Embryonic facial prominence (tissue), 1 donor: ENCODE measurements around the gene IL34.

ENCODE experiments used
- DNase-seq: peaks from one replicate; pipeline ENCODE4 v3.0.0-alpha.2; 2016; ENCODE audit errors: extremely low spot score

IL34 gene

GRCh38 chr16:70687671-70688245 lies 41.4 kb downstream of the IL34 start:
- DNase-seq: no peak

- no peak for DNase-seq
Measured at GRCh38 chr16:70688246-70688742, 41.9 kb downstream of the IL34 start.

GRCh38 chr16:70689035-70689969 lies 42.9 kb downstream of the IL34 start:
- no peak for DNase-seq

- no peak for DNase-seq
Measured at GRCh38 chr16:70689970-70690891, 43.9 kb downstream of the IL34 start.

GRCh38 chr16:70691223-70692129 lies 45.1 kb downstream of the IL34 start:
- peak; percentile 91 for DNase-seq

- no peak for DNase-seq
Measured at GRCh38 chr16:70692130-70692872, 45.9 kb downstream of the IL34 start.

- no peak for DNase-seq
Measured at GRCh38 chr16:70692873-70693671, 46.7 kb downstream of the IL34 start.

- no peak for DNase-seq
Measured at GRCh38 chr16:70694088-70694867, 47.9 kb downstream of the IL34 start.

GRCh38 chr16:70694868-70695218 lies 48.5 kb downstream of the IL34 start:
- no peak for DNase-seq

GRCh38 chr16:70695331-70696070 lies 49.1 kb downstream of the IL34 start:
- no peak for DNase-seq

GRCh38 chr16:70696355-70696754 lies 50.0 kb downstream of the IL34 start:
- no peak for DNase-seq

- DNase-seq: no peak
Measured at GRCh38 chr16:70696952-70697593, 50.7 kb downstream of the IL34 start.

GRCh38 chr16:70697594-70698170 lies 51.3 kb downstream of the IL34 start:
- DNase-seq: no peak

- no peak for DNase-seq
Measured at GRCh38 chr16:70698901-70699300, 52.5 kb downstream of the IL34 start.

- no peak for DNase-seq
Measured at GRCh38 chr16:70699696-70700095, 53.3 kb downstream of the IL34 start.

GRCh38 chr16:70700101-70701020 lies 54.0 kb downstream of the IL34 start:
- DNase-seq: no peak
